ENCODE results near the gene AKAP12.

DNA sequence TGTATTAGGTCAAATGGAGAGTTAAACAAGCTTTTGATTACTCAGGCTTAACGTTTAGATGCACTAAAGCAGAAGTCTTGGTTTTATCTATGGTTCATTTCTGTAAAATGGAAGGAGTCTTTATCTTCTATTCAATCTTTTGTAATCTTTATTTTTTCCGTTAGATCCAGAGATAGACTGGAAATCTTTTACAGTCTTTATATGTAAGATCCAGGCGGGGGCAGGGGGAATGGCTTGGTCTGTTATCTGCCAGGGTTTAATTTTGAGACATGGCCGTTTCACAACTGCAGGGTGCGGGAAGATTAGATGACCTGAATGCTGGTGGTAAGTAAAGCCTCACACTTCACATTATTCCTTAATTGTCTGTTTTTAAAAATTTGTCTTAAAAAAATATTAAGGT, 3.7 kb downstream of the AKAP12 start:
- TF ChIP-seq, protein P1, sequence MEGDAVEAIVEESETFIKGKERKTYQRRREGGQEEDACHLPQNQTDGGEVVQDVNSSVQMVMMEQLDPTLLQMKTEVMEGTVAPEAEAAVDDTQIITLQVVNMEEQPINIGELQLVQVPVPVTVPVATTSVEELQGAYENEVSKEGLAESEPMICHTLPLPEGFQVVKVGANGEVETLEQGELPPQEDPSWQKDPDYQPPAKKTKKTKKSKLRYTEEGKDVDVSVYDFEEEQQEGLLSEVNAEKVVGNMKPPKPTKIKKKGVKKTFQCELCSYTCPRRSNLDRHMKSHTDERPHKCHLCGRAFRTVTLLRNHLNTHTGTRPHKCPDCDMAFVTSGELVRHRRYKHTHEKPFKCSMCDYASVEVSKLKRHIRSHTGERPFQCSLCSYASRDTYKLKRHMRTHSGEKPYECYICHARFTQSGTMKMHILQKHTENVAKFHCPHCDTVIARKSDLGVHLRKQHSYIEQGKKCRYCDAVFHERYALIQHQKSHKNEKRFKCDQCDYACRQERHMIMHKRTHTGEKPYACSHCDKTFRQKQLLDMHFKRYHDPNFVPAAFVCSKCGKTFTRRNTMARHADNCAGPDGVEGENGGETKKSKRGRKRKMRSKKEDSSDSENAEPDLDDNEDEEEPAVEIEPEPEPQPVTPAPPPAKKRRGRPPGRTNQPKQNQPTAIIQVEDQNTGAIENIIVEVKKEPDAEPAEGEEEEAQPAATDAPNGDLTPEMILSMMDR (IDR thresholded peaks at IDR 0.05): no peak
- no peak for TF ChIP-seq POLR2AphosphoS5 (IDR thresholded peaks at IDR 0.05)
- TF ChIP-seq POLR2A (IDR thresholded peaks at IDR 0.05): no peak
- no peak for TF ChIP-seq EP300 (IDR thresholded peaks at IDR 0.05; ENCODE audit: low read depth)
